Muscle of arm (tissue), 14 donors: Measurements from ENCODE around the gene CHCHD6. TPM values are rescaled to one million over a fixed set of nuclear protein-coding genes. Genes with fewer than 3 reads are reported as not detected.

Experiments used
- DNase-seq: peaks from one replicate; pipeline ENCODE4 v3.0.0-alpha.2; 2013
- long read RNA-seq, 11 donors: transcript quantifications; one replicate each; lab custom pipeline, GENCODE V29; 2026
- polyA plus RNA-seq, 12 donors: library from polyadenylated mRNA; unstranded; fragments of 120-200 nt; gene quantifications; one replicate each; pipeline ENCODE4 v1.2.1, GENCODE V29; 2013; ENCODE audit not compliant: insufficient read length in 12 of 12

The CHCHD6 gene, protein sequence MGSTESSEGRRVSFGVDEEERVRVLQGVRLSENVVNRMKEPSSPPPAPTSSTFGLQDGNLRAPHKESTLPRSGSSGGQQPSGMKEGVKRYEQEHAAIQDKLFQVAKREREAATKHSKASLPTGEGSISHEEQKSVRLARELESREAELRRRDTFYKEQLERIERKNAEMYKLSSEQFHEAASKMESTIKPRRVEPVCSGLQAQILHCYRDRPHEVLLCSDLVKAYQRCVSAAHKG
- polyA plus RNA-seq = 10 to 100 TPM in 2 of 12 donors, 1 to 10 TPM in 9, not detected in 1; 4.7 to 12.8 (median 7.3) TPM
- long read RNA-seq, donor 1, transcript CHCHD6-201 (8 exons, 1,006 nt) = major isoform, 6 of 12 reads
- long read RNA-seq, donor 1, partial matches to known transcripts = 6 of 12 reads
- long read RNA-seq, donor 1, other reads (novel, unspliced or antisense) = 0 of 12 reads
- long read RNA-seq, donor 2, partial matches to known transcripts = 0 of 4 reads
- long read RNA-seq, donor 2, other reads (novel, unspliced or antisense) = 0 of 4 reads
- long read RNA-seq, donor 3, partial matches to known transcripts = 0 of 2 reads
- long read RNA-seq, donor 3, other reads (novel, unspliced or antisense) = 0 of 2 reads
- long read RNA-seq, donor 4, partial matches to known transcripts = 0 of 1 reads
- long read RNA-seq, donor 4, other reads (novel, unspliced or antisense) = 0 of 1 reads
- long read RNA-seq, donor 5, transcript CHCHD6-201 (8 exons, 1,006 nt) = major isoform, 7 of 12 reads
- long read RNA-seq, donor 5, partial matches to known transcripts = 5 of 12 reads
- long read RNA-seq, donor 5, other reads (novel, unspliced or antisense) = 0 of 12 reads
- long read RNA-seq, donor 6, partial matches to known transcripts = 5 of 7 reads
- long read RNA-seq, donor 6, other reads (novel, unspliced or antisense) = 0 of 7 reads
- long read RNA-seq, donor 7, partial matches to known transcripts = 0 of 1 reads
- long read RNA-seq, donor 7, other reads (novel, unspliced or antisense) = 0 of 1 reads
- long read RNA-seq, donor 8, transcript CHCHD6-201 (8 exons, 1,006 nt) = major isoform, 6 of 7 reads
- long read RNA-seq, donor 8, partial matches to known transcripts = 0 of 7 reads
- long read RNA-seq, donor 8, other reads (novel, unspliced or antisense) = 0 of 7 reads
- long read RNA-seq, donor 9, partial matches to known transcripts = 0 of 2 reads
- long read RNA-seq, donor 9, other reads (novel, unspliced or antisense) = 0 of 2 reads
- long read RNA-seq, donor 10, partial matches to known transcripts = 0 of 4 reads
- long read RNA-seq, donor 10, other reads (novel, unspliced or antisense) = 0 of 4 reads
- long read RNA-seq, donor 11, transcript CHCHD6-201 (8 exons, 1,006 nt) = major isoform, 5 of 5 reads
- long read RNA-seq, donor 11, partial matches to known transcripts = 0 of 5 reads
- long read RNA-seq, donor 11, other reads (novel, unspliced or antisense) = 0 of 5 reads

DNA sequence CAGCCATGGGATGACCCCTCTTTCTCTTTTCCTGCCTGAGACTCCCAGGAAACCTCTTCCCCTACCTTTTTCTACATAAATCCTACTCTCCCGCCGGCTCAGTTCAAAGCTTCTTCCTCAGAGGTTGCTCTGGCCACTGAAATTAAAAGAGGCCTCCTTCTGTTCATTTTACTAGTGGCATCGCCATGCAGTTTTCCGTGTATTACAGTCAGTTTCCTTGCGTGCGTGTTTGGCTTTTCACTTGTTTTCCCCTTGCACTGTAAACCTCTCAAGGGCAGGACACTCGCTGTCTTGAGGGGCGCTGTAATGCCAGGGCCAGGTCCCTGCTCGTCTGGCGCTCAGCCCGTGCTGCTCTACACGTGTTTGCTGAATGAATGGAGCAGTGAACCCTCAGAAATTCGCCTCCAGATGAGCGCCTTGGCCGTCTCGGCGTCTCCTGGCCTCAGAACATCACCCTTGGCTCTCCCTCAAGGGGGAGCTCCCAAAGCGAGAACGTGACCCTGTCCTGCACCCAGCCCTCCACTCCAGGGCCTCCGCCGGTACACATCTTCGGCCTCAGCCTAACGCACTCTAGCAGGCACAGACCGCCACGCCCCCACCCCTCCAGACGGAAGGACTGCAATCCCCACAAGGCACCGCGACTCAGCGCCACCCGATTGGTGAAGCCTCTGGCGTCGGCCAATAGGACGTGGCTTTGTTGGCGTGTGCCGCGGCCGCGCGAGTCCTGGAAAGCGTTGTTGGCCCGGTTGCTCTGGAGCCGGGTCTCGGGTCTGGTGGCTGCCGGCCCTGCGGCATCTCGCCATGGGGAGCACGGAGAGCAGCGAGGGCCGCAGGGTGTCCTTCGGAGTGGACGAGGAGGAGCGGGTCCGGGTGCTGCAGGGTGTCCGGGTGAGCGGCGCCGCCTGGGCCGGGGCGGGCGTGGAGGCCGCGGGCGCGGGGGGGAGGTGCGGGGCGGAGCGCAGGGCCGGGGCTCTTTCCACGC lies at the start of gene CHCHD6:
TSS of gene CHCHD6 (plus strand) at position 729 of the 982 bp plus-strand sequence. CDS start at position 802, 73 bp downstream.
- peak; percentile 96 for DNase-seq

DNA sequence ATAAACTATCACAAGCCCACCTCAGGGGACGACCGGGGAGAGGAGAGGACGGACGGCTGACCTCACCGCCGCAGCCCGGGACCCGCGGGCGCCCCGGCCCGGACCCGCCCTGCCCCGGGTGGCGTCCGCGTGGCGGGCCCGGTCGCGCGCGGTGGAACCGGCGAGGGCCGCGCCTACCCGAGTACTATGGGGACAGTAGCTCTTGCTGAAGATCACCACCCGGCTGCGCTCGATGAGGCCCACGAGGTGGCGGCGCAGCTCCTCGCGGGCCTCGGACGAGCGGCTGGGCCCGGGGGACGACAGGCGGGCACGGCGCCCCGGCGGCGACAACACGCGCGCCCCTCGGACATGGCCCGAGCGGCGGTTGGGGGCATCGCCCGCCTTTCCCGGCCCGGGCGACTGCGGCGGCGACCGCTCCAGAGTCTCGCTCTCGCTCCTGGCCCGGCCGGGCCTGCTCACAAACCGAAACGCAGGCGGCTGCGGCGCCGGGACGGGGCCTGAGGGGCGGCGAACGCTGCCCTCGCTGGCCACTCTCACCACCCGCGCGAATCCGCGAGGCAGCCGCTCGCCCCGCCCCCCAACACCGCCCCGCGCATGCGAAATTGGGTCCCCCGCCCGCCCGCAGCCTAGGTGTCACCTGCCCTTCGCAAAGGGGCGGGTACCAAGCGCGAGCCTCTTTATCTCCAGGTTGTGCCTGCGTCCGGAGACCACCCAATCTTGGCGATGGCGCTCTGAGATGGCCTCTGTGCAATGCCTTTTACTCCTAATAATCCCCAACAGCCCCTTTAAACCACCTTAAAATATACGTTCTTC lies 49.3 kb upstream of the CHCHD6 start, which contains the start of gene TXNRD3:
TSS of gene TXNRD3 (minus strand) at position 554 of the 813 bp plus-strand sequence.
- peak; percentile 59 for DNase-seq

DNA sequence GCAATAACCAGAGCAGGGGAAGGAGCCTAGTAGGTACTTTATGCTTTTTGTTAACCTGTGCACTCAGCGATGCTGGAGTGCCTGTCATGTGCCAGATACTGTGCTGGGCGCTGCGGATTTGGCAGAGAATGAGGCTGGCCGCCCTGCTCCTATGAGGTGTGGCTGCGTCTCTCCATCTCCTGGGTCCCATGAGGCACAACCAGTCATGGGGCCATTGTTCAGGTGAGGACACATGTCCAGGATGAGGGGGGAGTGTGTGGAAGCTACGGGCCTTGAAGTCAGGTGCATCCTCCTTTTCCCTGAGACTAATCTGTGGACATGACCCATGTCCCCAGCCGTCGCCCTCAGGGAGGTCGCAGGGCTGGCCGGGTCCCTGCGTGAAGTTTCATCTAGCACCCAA lies 48.2 kb upstream of the CHCHD6 start:
- no peak for DNase-seq

DNA sequence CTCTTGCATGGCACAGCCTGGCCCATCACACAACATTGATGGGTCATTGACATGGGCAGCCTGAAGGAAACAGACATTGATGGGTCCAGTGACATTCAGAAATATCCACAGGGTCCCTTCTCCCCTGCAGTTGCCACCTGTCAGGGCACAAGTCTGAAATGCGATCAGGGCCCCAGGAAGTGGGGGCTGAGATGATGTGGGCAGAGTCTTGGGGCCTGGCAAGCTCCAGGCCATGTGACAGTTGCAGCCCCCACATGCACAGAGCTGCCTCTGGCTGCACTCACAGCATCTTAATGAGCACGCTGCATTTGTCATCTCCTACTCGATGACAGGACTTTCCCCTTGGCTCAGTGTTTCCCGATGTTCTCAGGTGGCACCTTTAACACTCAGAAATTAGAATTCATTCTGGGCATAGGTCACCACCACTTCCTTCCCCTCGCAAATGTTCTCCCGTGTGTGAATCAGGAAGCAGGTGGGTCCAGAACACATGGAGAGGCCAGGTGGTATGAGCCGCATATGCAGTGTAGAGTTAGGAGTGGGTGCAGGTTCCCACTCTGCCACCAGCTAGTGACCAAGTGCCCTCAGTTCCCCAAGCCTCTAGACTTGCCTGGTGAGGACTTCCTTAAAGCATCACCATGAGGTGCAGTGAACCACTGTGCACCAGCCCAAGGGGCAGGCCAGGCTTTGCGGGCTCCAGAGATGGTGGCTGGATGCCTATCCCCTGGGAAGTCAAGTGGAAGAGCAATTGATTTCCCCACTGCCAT lies 47.5 kb upstream of the CHCHD6 start:
- DNase-seq = no peak

DNA sequence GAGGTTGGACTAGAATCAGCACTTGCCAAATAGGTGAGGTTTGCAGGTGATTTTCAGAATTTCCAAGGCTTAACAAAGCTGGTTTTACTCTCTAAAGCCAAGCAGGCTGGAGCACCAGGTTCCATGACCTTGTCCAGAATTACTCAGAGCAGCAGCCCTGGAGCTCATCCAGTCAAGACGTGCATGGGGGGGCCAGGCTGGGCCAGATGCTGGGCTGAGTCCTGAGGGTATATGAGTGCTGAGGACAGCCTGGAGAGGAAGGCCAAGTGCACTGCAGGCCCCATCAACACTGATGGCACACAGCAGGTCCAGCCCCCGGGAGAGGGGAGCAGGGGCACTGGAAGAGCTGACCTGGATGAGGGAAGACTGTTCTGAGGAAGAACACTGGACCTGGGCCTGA lies 46.1 kb upstream of the CHCHD6 start:
- DNase-seq = no peak

DNA sequence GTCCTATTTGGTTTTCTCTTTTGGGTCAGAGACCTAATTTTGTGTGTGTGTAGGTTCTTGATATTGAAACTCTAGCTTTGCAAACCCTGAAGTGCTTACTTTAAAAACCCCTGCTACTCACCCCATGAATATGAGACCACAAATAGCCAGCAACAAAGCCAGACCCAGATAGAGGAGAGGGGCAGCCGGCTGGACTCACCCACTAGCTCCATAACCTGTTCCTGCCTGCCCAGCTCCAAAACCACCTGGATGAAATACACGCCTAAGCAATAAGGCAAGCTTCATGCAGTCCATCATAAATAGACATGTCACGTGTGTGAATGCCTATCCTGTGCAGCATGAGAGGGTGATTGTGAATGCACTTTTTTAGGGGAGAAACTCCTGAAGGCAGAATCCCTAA lies 45.5 kb upstream of the CHCHD6 start:
- no peak for DNase-seq

DNA sequence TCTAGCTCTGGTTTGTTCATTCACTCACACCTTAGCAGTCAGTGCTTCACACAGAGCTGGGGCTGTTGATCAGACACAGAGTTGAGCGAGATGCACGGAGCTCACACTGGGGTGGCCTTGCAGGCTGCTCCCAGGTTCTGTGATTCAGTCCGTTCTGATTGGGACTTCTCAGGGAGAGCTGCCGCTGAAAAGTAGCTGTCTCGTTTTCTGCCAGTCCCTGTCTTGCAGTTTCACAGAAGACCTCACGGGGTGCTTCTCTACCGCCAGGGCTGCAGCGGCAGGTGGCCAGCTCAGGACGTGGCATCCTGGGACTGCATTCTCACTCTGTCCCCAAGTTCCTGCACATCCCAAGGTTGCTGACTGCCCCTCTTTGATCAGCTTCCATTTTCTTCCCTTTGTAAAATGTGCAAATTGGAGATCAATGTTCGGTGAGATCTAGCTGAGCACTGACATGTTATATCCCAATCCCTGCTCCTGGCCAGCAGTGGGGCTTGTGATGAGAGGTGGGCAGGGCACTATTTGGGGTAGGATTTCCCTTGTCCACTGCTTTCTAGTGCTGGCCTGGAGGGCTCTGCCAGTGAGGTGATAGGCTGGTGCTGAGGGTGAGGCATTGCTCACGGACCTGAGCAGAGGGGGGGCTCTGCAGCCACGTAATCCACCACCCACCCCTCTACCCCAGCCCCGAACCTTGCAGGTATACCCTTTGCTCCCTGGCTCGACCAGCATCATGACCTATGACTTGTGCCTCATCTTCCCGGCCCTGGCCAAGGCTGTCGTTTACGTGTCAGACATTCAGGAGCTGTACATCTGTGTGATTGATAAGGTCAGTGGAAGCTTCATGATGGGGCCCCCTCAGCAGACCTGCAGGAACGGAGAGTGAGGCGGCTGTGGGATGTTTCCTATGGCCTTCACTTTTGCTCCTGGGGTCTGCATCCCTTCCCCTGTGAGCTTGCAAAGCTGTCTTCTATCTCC lies 43.8 kb upstream of the CHCHD6 start:
- no peak for DNase-seq

DNA sequence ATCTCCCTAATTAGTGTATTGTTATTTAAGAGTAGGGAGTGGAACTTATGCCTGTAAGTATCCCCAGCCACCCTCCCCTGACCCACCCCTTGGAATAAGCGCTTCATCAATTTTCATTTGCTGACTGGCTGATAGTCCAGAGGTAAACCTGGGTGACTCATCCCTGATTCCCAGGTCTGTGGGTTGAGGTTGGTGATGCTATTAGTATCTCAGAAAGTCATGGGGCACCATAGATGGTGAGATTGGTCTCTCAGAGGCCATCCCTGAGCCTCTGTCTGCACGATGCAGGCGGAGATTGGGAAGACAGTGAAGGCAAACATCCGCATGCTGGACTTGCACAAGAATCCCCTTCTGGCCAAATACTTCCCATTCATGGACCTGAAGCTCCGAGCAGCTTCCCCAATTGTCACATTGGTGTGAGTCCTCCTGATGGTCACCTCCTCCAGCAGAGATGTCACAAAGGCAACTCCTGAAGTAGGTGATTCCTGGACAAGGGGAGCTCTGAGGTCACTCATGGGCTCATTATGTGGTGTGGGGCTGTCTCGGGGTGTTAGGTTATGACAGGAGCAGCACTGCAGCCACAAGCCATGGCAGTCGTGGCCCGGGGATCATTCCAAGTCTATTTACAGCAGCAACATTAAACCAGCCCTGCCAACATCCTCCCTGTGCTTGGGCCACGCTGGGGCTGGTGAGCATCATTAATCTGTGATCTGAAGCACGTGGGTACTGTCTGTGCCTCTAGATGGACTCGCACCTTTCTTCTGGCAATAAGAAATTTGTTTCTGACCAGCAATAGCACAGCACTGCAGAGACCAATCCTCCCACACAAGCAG lies 42.3 kb upstream of the CHCHD6 start:
- no peak for DNase-seq

DNA sequence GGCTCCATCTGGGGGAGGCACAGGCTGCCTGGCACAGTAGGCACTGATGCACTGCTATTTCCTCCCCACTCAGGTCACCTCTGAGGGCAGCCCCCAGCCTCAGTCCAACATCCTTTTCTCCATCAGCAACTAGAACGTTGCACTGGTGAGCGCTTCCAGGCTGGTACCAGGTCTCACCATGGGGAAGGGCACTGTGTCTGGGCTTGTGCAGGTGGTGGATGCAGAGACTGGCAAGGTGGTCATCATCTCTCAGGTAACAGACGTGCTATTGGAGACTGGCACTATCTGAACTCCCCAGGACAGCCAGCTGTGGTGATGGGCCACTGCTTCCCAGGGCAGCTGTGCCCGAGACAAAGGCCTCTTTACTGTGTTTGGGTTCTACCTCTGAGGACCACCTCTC lies 40.8 kb upstream of the CHCHD6 start:
- no peak for DNase-seq

DNA sequence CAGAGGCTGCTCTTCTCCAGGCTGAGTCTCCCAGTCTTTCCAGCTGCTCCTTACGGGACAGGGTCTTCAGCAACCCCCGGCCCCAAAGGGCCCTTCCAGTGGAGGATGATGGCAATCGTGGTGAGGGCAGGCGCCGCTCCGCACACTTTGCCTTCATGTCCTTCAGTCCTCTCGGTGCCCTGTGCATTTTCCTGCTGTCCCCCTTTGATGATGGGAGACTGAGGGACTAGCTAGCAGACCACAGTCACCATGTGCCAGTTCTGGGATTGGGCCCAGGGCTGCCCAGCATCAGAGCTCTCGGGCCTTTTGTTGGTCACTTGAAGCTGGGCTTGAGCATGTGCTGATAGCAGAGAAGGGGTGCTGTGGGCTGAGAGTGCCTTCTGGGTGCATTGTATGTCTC lies 40.3 kb upstream of the CHCHD6 start:
- DNase-seq = no peak

DNA sequence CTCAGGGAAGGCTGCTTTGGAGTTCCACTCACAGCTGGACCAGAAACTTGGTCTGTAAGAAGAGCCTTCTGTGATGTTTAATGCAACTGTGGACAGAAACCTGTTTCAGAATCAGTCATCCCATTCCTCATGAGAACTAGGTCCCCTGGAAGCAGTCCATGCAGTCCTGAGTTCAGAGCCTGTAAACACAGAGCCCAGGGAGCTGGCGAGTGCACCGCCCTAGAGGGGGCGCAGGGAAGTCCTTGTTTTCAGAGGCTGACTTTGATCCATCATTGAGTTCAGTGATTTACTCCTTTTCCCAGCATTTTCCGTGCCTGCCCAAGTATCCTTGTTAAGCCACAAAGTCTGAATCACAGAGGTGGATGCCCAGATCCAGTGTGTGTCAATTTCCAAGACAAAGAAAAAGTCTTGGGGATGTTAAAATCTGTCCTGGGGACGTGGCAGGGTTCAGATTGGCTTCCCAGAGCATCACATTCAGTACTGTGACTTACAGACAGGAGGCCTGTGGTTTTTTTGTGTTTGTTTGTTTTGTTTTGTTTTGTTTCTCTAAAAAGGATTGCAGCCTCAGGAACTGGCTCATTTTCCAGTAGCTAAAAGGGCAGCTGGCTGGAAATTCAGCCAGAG lies 39.3 kb upstream of the CHCHD6 start:
- no peak for DNase-seq

DNA sequence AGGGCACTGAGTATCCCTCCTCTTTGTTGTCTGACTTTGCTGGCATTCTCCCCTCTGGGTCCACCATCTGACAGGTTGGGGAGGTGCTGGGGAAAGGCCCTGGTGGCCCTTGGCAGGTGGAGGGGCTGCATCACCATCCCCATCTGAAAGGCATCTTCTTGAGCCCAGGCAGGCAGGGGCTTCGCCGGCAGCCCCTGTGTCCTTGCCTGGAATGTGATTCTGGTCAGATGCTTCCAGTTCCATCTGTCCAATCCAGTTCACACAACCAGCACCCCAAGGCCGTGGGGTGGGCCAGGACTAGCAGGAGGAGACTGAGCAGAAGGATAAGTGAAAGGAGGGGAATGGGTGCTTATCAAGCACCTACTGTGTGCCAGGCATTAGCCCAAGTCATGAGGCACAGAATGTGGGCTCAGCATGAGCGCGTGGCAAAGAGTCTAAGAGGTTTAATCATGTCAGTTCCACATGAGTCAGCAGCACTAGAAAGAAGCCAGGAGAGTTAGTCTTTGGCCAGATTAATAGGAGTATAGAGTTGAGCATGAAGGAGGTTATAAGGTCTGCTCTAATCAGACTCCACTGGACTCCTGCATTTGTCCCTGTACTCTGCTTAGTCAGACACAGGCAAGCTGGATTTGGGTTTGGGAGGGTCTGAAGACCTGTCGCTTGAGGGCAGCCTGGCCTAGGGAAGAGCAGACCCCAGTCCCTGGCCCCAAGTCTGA lies 38.7 kb upstream of the CHCHD6 start:
- no peak for DNase-seq

DNA sequence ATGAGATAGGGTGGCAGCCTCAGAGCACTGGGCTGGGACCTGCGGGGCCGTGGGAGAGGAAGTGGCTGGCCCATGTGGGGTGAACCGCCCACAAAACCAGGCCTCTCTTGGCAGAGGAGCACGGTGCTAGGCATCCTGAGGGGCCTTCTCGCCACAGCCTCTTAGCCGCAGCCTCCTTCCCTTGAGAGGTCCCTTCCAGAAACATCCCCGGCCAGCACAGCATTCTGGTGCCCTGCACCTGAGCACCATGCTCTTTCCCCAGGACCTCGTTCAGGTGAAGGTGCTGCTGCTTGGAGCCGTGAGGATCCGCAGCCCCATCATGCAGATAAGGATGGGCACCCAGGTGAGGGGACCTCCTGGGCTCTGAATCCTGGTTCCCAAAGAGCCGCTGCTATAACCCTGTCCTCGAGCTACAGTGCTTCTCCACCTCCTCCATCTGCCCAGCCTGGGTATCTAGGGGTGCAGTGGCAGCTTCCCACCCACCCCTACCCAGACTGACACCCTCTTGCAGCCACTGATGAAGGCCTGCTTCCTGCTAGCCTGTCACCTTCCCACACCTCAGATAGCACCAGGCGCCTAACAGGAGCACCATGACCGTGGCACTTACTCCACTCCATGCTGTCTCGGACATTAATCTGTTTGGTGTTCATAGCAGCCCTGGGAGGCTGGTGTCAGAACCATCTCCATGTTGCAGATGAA lies 37.9 kb upstream of the CHCHD6 start:
- no peak for DNase-seq
